C4-2B (cell line): Measurements from ENCODE around the gene SLC9A9.

Experiments used
- ZFX ChIP-seq: fragments of 450-650 bp; IDR thresholded peaks from 2 replicates; pipeline ENCODE4 v1.6.1; 2017
- TF ChIP-seq, protein P1 (sequence below): fragments of 450-650 bp; conservative IDR thresholded peaks from 2 replicates; pipeline ENCODE4 v1.5.1; 2017; ENCODE audit warnings: mild to moderate bottlenecking

- TF ChIP-seq, protein P1, sequence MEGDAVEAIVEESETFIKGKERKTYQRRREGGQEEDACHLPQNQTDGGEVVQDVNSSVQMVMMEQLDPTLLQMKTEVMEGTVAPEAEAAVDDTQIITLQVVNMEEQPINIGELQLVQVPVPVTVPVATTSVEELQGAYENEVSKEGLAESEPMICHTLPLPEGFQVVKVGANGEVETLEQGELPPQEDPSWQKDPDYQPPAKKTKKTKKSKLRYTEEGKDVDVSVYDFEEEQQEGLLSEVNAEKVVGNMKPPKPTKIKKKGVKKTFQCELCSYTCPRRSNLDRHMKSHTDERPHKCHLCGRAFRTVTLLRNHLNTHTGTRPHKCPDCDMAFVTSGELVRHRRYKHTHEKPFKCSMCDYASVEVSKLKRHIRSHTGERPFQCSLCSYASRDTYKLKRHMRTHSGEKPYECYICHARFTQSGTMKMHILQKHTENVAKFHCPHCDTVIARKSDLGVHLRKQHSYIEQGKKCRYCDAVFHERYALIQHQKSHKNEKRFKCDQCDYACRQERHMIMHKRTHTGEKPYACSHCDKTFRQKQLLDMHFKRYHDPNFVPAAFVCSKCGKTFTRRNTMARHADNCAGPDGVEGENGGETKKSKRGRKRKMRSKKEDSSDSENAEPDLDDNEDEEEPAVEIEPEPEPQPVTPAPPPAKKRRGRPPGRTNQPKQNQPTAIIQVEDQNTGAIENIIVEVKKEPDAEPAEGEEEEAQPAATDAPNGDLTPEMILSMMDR, result no peak
- no peak for TF ChIP-seq ZFX
These were observed 92.3 kb downstream of the SLC9A9 start for GRCh38 chr3:143755978-143756377.
